HepG2 (cell line): Measurements from ENCODE around the gene PNLIP. TPM values are rescaled to one million over a fixed set of nuclear protein-coding genes. Genes with fewer than 3 reads are reported as not detected.

Source experiments
- ATAC-seq: fragments of 200-7000 bp; cut with Tn5 transposase; 3 replicates; pipeline ENCODE4 v1.9.1; 2020; ENCODE audit warnings: mild to moderate bottlenecking, moderate library complexity
- BruUV-seq: library from RNA; stranded (reverse); fragments of 400-500 nt; replicated peaks from 2 replicates; lab custom pipeline; 2021; lab: Mats Ljungman, UMichigan
- CTCF ChIA-PET: fragments of 300-600 bp; formaldehyde crosslinking; extraction: SDS; loops from one replicate; lab custom pipeline; 2021; ENCODE audit warnings: low total read pairs, inconsistent platforms, low intra/inter-chr PET ratio; lab: Yijun Ruan, JAX
- POLR2A ChIA-PET: fragments of 350-600 bp; sonication (Branson Sonifier 250); formaldehyde crosslinking; loops from one replicate; lab custom pipeline; 2020; ENCODE audit warnings: antibody characterized with exemption, inconsistent platforms; lab: Yijun Ruan, JAX
- DNase-seq: peaks from one replicate; pipeline ENCODE4 v3.0.0-alpha.2; 2015; ENCODE audit warnings: low spot score
- FAIRE-seq: peaks from 3 replicates; lab custom pipeline; 2011; peaks lifted over from hg19 to GRCh38; lab: Jason Lieb, UNC
- H2AFZ ChIP-seq: one replicate; pipeline ENCODE4 v1.6.1; 2011; ENCODE audit warnings: low read length, inconsistent platforms
- H3K27ac ChIP-seq: fragments of 300-600 bp; 3 replicates; pipeline ENCODE4 v1.8.0; 2011; ENCODE audit warnings: mixed run types, mild to moderate bottlenecking, mixed read lengths, low read length, inconsistent platforms; ENCODE audit not compliant: insufficient read depth; ENCODE audit errors: extremely low read length
- H3K27me3 ChIP-seq, 2 experiments: fragments of 200-600 bp in 1 of 2; 2 replicates in 1 of 2; 3 replicates in 1 of 2; pipeline versions ENCODE4 v1.6.0 to v1.8.0; 2011; ENCODE audit warnings: low read length in 2 of 2, mild to moderate bottlenecking in 2 of 2, moderate library complexity in 2 of 2, inconsistent platforms in 1 of 2; ENCODE audit not compliant: insufficient read depth in 2 of 2, control insufficient read depth in 1 of 2
- H3K36me3 ChIP-seq, 2 experiments: fragments of 200-600 bp in 1 of 2; replicated peaks in 1 of 2; 2 replicates in 1 of 2; 3 replicates in 1 of 2; pipeline versions ENCODE4 v1.5.1 to v1.8.0; 2011; ENCODE audit warnings: low read length in 2 of 2, inconsistent platforms in 1 of 2; ENCODE audit not compliant: insufficient read depth in 2 of 2, control insufficient read depth in 1 of 2
- H3K4me1 ChIP-seq: 2 replicates; pipeline ENCODE4 v1.5.1; 2012; ENCODE audit warnings: low read length, inconsistent platforms; ENCODE audit not compliant: insufficient read depth
- H3K4me2 ChIP-seq: 2 replicates; pipeline ENCODE4 v1.6.0; 2011; ENCODE audit warnings: low read depth, low read length, inconsistent platforms
- H3K4me3 ChIP-seq, 3 experiments: fragments of 200-600 bp in 1 of 3; sonication (generic), shearing (Covaris generic) in 1 of 3; replicated peaks in 1 of 3; 2 replicates each; pipeline ENCODE4 v1.5.1; 2011 to 2016; ENCODE audit warnings: low read length in 3 of 3, inconsistent platforms in 2 of 3, low read depth in 2 of 3, mild to moderate bottlenecking in 2 of 3, control low read depth in 1 of 3, mixed read lengths in 1 of 3; ENCODE audit not compliant: insufficient read depth in 1 of 3
- H3K79me2 ChIP-seq: one replicate; pipeline ENCODE4 v1.6.1; 2011; ENCODE audit warnings: low read length, inconsistent platforms; ENCODE audit not compliant: insufficient read depth
- H3K9ac ChIP-seq: 2 replicates; pipeline ENCODE4 v1.6.0; 2011; ENCODE audit warnings: mild to moderate bottlenecking, low read depth, low read length, inconsistent platforms; ENCODE audit not compliant: insufficient read depth
- H3K9me3 ChIP-seq: 2 replicates; pipeline ENCODE4 v1.5.1; 2012; ENCODE audit warnings: mild to moderate bottlenecking, low read length
- H4K20me1 ChIP-seq: 2 replicates; pipeline ENCODE4 v1.6.0; 2011; ENCODE audit warnings: inconsistent platforms, mild to moderate bottlenecking, low read length, moderate library complexity; ENCODE audit not compliant: insufficient read depth
- JARID2 ChIP-seq: sonication (generic); formaldehyde crosslinking; IDR thresholded peaks from 2 replicates; pipeline ENCODE4 v1.8.1; 2023; ENCODE audit warnings: missing genetic modification reagents, inconsistent platforms; ENCODE audit not compliant: insufficient replicate concordance
- JUN ChIP-seq: sonication (generic); formaldehyde crosslinking; IDR thresholded peaks from 2 replicates; pipeline ENCODE4 v1.4.0; 2020; ENCODE audit warnings: mild to moderate bottlenecking, missing genetic modification reagents
- NCOA1 ChIP-seq: sonication (generic); formaldehyde crosslinking; IDR thresholded peaks from 2 replicates; pipeline ENCODE4 v1.9.0; 2021; ENCODE audit warnings: missing genetic modification reagents
- NKX3-1 ChIP-seq: sonication (generic); formaldehyde crosslinking; IDR thresholded peaks from 2 replicates; pipeline ENCODE4 v1.5.0; 2020; ENCODE audit warnings: missing genetic modification reagents
- SRSF1 ChIP-seq: fragments of 200-400 bp; formaldehyde crosslinking; optimal IDR thresholded peaks from 2 replicates; pipeline ENCODE3; 2017; ENCODE audit warnings: mild to moderate bottlenecking, low read depth, low read length, moderate library complexity
- XRCC5 ChIP-seq: fragments of 200-400 bp; formaldehyde crosslinking; optimal IDR thresholded peaks from 2 replicates; pipeline ENCODE3; 2017; ENCODE audit warnings: mild to moderate bottlenecking, low read length
- ZNF224 ChIP-seq: sonication (generic); formaldehyde crosslinking; IDR thresholded peaks from 2 replicates; pipeline ENCODE4 v1.5.0; 2020; ENCODE audit warnings: mild to moderate bottlenecking, missing genetic modification reagents
- ZNF251 ChIP-seq: sonication (generic); formaldehyde crosslinking; IDR thresholded peaks from 2 replicates; pipeline ENCODE4 v1.9.0; 2021; ENCODE audit warnings: mild to moderate bottlenecking, missing genetic modification reagents
- ZNF382 ChIP-seq: sonication (generic); formaldehyde crosslinking; IDR thresholded peaks from 2 replicates; pipeline ENCODE4 v1.5.0; 2020; ENCODE audit warnings: missing genetic modification reagents, mild to moderate bottlenecking, borderline replicate concordance
- WGBS: methylation state at CpG from one replicate; pipeline ENCODE4 v1.1.6; 2017; ENCODE audit warnings: low lambda C conversion rate; 5-methylcytosine and 5-hydroxymethylcytosine counted together
- in situ Hi-C: cut with HindIII; loops from 2 replicates; pipeline ENCODE4 v1.10.0; 2017; ENCODE audit warnings: low pct_unique_long_range_greater_than_20kb; ENCODE audit not compliant: extremely low pct_ligation_motif_present
- intact Hi-C: fragments of 100-400 bp; cut with micrococcal nuclease; formaldehyde crosslinking; loops from one replicate; pipeline ENCODE4 v1.10.0; 2022; ENCODE audit not compliant: unreplicated experiment
- polyA plus RNA-seq, 8 experiments: library from polyadenylated mRNA; depleted of rRNA in 3 of 8; stranded (reverse) in 7 of 8; unstranded in 1 of 8; fragments of >200 nt; fragmentation: Illumina TruSeq in 4 of 8; extraction: Trizol in 4 of 8; gene quantifications; 2 replicates each; pipeline versions ENCODE4 v1.2.1 to v1.2.3, GENCODE V29; 2011 to 2016; ENCODE audit warnings: low read depth in 4 of 8, missing spikeins in 1 of 8, mixed read lengths in 1 of 8; ENCODE audit not compliant: insufficient read depth in 1 of 8
- total RNA-seq, 5 experiments: library from RNA; depleted of rRNA; stranded (reverse); fragments of >200 nt; fragmentation: Illumina TruSeq; extraction: Trizol; gene quantifications; 2 replicates each; pipeline ENCODE4 v1.2.3, GENCODE V29; 2016; ENCODE audit warnings: low read depth in 1 of 5
- TF ChIP-seq, protein P1 (sequence below): sonication (generic); formaldehyde crosslinking; conservative IDR thresholded peaks from 2 replicates; pipeline ENCODE4 v1.5.0; 2020; ENCODE audit warnings: missing genetic modification reagents
- TF ChIP-seq, protein P2 (sequence below), 2 experiments: sonication (generic) in 1 of 2; formaldehyde crosslinking in 1 of 2; IDR thresholded peaks; 2 replicates each; pipeline versions ENCODE4 v1.4.0 to v1.6.1; 2016 to 2020; ENCODE audit warnings: borderline replicate concordance in 1 of 2, low read depth in 1 of 2, mild to moderate bottlenecking in 1 of 2, missing genetic modification reagents in 1 of 2
- TF ChIP-seq, protein P3 (sequence below): sonication (generic); formaldehyde crosslinking; IDR thresholded peaks from 2 replicates; pipeline ENCODE4 v1.8.1; 2022; ENCODE audit warnings: low read depth, mild to moderate bottlenecking, missing genetic modification reagents

PNLIP gene
- total and polyA plus RNA-seq, 2 of the 13 experiments (the other 11 are each of a cell fraction or from before 2014, with no cell fraction given) = not detected

DNA sequence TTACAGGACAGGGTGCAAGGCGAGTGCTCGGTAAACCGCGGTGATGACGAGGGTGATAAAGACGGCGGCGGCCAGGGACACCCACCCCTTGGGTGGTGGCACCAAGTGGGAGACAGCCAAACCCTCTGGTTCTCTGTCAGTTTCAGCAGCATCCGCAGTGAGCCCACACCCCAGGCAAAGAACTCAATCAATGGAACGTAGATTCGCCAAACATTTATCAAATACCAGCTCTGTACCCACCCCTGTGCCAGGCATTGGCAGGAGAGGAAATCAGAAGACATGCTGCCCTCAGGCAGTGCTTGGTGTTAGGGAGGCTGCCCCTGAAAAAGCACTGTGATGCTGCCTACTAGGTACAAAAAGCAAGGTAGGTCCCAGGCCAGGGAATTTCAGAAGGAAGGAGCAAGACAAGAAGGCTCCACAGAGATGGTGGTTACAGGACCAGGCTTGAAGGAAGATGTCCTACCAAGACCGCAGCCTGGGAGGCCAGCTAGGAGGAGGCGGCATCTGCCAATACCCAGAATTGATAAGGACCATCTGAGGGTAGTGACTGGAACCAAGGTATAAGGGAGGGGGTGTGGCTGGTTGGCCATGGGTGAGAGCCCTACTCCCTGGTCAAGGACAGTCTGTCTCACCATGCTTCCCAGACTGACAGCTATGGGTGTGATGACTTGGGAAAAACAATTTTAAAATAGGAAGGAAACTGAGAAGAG is 64.9 kb downstream of the PNLIP start (continued):
- TF ChIP-seq, protein P1, sequence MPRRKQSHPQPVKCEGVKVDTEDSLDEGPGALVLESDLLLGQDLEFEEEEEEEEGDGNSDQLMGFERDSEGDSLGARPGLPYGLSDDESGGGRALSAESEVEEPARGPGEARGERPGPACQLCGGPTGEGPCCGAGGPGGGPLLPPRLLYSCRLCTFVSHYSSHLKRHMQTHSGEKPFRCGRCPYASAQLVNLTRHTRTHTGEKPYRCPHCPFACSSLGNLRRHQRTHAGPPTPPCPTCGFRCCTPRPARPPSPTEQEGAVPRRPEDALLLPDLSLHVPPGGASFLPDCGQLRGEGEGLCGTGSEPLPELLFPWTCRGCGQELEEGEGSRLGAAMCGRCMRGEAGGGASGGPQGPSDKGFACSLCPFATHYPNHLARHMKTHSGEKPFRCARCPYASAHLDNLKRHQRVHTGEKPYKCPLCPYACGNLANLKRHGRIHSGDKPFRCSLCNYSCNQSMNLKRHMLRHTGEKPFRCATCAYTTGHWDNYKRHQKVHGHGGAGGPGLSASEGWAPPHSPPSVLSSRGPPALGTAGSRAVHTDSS (CRISPR knock-in tag) = no peak
- no peak for TF ChIP-seq SRSF1
- no peak for TF ChIP-seq XRCC5
- no peak for TF ChIP-seq NCOA1 (CRISPR knock-in tag)
- no peak for TF ChIP-seq NKX3-1 (CRISPR knock-in tag)
- no peak for TF ChIP-seq ZNF382 (CRISPR knock-in tag)
- no peak for TF ChIP-seq ZNF251 (CRISPR knock-in tag)

DNA sequence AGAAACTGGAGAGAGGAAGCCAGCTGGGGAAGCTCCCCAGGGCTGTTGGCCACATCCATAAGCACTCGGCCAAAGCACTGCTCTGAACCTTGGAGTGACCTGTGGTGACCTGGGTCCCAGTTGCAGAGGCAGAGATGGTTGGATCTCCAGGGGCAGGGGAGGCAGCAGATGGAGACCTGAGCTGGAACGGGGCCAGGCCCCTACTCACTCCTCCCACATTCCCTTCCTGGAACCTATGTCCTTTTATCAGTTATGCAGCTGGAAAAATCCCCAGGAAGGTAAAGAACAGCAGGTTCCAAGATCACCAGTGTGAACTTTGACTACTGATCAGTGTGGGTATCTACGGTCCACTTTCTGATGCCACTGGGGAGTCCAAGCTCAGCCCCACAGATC is 65.4 kb downstream of the PNLIP start:
- TF ChIP-seq ZNF224 (CRISPR knock-in tag) (no peak), JARID2 (CRISPR knock-in tag) (no peak), JUN (no peak)
- TF ChIP-seq, protein P2, sequence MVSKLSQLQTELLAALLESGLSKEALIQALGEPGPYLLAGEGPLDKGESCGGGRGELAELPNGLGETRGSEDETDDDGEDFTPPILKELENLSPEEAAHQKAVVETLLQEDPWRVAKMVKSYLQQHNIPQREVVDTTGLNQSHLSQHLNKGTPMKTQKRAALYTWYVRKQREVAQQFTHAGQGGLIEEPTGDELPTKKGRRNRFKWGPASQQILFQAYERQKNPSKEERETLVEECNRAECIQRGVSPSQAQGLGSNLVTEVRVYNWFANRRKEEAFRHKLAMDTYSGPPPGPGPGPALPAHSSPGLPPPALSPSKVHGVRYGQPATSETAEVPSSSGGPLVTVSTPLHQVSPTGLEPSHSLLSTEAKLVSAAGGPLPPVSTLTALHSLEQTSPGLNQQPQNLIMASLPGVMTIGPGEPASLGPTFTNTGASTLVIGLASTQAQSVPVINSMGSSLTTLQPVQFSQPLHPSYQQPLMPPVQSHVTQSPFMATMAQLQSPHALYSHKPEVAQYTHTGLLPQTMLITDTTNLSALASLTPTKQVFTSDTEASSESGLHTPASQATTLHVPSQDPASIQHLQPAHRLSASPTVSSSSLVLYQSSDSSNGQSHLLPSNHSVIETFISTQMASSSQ (IDR thresholded peaks at IDR 0.05; ENCODE audit: low read depth) = no peak
- TF ChIP-seq, protein P2 (CRISPR knock-in tag; IDR thresholded peaks at IDR 0.05; ENCODE audit: borderline replicate concordance) = no peak
- TF ChIP-seq, protein P3, sequence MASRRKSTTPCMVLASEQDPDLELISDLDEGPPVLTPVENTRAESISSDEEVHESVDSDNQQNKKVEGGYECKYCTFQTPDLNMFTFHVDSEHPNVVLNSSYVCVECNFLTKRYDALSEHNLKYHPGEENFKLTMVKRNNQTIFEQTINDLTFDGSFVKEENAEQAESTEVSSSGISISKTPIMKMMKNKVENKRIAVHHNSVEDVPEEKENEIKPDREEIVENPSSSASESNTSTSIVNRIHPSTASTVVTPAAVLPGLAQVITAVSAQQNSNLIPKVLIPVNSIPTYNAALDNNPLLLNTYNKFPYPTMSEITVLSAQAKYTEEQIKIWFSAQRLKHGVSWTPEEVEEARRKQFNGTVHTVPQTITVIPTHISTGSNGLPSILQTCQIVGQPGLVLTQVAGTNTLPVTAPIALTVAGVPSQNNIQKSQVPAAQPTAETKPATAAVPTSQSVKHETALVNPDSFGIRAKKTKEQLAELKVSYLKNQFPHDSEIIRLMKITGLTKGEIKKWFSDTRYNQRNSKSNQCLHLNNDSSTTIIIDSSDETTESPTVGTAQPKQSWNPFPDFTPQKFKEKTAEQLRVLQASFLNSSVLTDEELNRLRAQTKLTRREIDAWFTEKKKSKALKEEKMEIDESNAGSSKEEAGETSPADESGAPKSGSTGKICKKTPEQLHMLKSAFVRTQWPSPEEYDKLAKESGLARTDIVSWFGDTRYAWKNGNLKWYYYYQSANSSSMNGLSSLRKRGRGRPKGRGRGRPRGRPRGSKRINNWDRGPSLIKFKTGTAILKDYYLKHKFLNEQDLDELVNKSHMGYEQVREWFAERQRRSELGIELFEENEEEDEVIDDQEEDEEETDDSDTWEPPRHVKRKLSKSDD = no peak
- H4K20me1 ChIP-seq = no peaks in the 10 kb centered on the region
- POLR2A ChIA-PET = no interaction called here
- no peak overlapping the region for H3K9ac ChIP-seq
- peaks cover 1 to 6% of the 10 kb centered on the region in 2 experiments; a peak in 3 of 5 replicates for H3K27me3 ChIP-seq
- H3K9me3 ChIP-seq = no peaks in the 10 kb centered on the region
- no peak for DNase-seq
- no peak overlapping the region for H2AFZ ChIP-seq
- H3K4me2 ChIP-seq = no peak overlapping the region
- H3K4me1 ChIP-seq = no peaks in the 10 kb centered on the region
- no peak for ATAC-seq
- in situ Hi-C loops = no loop called here
- CTCF ChIA-PET = no interaction called here
- BruUV-seq = no TSS peak
- H3K79me2 ChIP-seq = no peaks in the 10 kb centered on the region
- WGBS = 13% methylated on average over 2 of the region's 3 CpGs
- H3K36me3 ChIP-seq = no peaks in the 10 kb centered on the region
- H3K27ac ChIP-seq = no peak overlapping the region
- no peak for FAIRE-seq
- H3K4me3 ChIP-seq = no peak overlapping the region
- intact Hi-C loops = no loop called here
